Stimulated activated CD4-positive, alpha-beta T cell treated with anti-CD3 and anti-CD28 coated beads, Interleukin-12 subunit alpha, Interleukin-12 subunit beta, amount 100 ng/mL, for 24 hours (primary cell): Measurements from ENCODE around the gene MIGA2.
"Not testable (repeated sequence)": the region's sequence is repeated elsewhere in the genome, so short reads cannot be mapped to it uniquely, and the experiment has no call there.

ENCODE experiments used
- DNase-seq, 2 experiments: peaks; one replicate each; pipeline ENCODE4 v3.0.0-alpha.2; 2020; ENCODE audit warnings: low read depth in 2 of 2

Gene MIGA2, protein sequence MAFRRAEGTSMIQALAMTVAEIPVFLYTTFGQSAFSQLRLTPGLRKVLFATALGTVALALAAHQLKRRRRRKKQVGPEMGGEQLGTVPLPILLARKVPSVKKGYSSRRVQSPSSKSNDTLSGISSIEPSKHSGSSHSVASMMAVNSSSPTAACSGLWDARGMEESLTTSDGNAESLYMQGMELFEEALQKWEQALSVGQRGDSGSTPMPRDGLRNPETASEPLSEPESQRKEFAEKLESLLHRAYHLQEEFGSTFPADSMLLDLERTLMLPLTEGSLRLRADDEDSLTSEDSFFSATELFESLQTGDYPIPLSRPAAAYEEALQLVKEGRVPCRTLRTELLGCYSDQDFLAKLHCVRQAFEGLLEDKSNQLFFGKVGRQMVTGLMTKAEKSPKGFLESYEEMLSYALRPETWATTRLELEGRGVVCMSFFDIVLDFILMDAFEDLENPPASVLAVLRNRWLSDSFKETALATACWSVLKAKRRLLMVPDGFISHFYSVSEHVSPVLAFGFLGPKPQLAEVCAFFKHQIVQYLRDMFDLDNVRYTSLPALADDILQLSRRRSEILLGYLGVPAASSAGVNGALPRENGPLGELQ

GRCh38 chr9:129036241-129036922 is at the start of gene MIGA2:
Gene MIGA2 (plus strand): TSS chr9:129036626. CDS start chr9:129040595, 3,969 bp downstream.
- peak; percentile 83 to 93 for DNase-seq

GRCh38 chr9:128986671-128987070 is 49.8 kb upstream of the MIGA2 start:
- no peak for DNase-seq

DNA sequence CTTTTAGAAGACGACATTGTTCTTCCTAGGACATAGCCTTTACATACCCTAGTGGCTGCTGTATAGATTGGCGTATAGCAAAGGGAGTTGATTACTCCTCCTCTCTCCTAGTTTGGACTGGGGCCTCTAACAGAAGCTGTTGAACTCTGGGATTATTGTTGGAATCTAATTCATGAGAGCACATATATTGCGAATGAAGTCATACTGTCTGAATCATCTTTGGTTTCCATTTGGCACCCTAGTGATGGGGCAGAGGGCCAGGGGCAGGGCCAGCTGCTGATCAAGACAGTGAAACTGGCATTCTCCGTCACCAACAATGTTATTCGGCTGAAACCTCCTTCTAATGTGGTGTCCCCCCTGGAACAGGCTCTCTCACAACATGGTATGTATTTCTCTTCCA is 48.6 kb upstream of the MIGA2 start:
- DNase-seq = no peak

DNA sequence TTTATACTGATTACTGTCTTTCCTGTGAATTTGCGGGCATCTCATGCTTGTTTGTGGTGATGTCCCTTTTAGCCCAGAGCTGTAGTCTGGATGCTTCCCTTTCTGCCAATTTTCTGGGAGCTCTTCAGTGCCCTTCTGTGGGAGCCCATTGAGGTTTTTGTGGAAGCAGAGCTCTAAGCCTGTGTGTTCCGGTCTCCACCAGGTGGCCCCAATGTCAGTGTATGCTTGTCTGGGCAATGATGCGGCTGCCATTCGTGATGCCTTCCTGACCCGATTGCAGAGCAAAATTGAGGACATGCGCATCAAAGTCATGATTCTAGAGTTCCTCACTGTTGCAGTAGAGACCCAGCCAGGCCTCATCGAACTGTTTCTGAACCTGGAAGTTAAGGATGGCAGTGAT is 43.4 kb upstream of the MIGA2 start:
- DNase-seq = no peak

- no peak for DNase-seq
Measured at GRCh38 chr9:128995791-128996190, 40.6 kb upstream of the MIGA2 start.

DNA sequence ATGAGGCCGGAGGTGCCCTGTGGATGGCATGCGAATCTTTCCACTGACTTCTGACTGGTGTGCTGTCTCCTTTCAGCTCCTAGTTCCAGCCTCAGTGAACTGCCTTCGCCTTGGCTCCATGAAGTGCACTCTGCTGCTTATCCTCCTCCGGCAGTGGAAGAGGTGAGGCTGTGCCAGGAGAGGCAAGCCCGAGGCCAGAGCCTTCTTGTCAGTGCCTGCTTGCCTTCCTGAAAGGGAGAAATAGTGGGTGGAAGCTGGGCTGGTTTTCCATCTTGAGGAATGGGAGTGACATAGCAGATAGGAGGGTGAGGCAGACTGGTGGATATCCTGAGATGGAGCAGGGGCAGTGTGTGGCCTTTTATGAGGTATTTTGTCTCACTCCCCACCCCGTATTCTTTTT is 38.0 kb upstream of the MIGA2 start:
- no peak for DNase-seq

- no peak for DNase-seq
Measured at GRCh38 chr9:128999581-129000206, 36.7 kb upstream of the MIGA2 start.

- DNase-seq = no peak
Measured at GRCh38 chr9:129001504-129002325, 34.7 kb upstream of the MIGA2 start.

DNA sequence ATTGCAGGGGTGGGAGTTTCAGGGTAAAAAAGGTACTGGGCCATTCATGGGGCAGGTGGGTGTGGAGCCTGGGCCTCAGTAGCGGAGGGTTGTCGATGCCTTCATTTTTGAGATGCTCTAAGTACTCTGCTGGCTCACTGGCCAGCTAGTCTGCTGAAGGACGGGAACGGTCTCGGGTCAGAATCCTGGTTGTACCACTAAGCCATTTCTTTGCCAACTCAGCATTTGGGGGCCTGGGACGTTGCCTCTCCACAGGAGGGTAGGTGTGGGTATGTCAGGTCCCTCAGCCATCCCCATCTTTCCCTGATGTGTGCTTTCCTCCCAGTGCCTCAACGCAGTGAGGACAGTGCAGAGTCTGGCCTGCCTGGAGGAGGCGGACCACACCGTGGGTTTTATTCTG is 33.4 kb upstream of the MIGA2 start:
- DNase-seq = no peak

GRCh38 chr9:129004173-129004572 is 32.3 kb upstream of the MIGA2 start:
- not testable (repeated sequence) for DNase-seq

DNA sequence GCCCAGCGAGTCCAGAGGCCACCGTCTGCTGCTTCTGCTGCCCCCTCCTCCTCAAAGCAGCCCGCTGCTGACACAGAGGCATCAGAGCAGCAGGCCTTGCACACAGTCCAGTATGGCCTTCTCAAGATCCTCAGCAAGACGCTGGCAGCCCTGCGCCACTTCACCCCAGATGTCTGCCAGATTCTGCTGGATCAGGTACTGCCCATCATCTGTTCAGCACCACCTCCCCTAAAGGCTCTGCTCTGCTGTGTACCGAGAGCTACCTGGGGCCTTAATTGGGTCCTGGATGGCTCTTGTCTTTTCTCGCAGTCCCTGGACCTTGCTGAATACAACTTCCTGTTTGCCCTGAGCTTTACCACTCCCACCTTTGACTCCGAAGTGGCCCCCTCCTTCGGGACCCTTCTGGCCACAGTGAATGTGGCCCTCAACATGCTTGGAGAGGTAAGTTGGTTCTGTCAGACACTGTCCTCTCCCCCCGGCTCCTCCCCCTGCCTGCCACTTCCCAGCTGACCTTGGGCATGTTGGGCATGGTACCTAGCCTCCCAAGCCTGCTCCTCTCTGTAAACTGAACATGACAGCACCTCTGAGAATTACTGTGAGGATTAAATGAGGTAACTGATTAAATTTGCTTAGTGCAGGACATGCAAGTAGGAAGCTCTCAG is 31.0 kb upstream of the MIGA2 start:
- DNase-seq = no peak

- peak in 1 of 2 experiments; percentile 35 for DNase-seq
Measured at GRCh38 chr9:129006328-129007034, 29.9 kb upstream of the MIGA2 start.

DNA sequence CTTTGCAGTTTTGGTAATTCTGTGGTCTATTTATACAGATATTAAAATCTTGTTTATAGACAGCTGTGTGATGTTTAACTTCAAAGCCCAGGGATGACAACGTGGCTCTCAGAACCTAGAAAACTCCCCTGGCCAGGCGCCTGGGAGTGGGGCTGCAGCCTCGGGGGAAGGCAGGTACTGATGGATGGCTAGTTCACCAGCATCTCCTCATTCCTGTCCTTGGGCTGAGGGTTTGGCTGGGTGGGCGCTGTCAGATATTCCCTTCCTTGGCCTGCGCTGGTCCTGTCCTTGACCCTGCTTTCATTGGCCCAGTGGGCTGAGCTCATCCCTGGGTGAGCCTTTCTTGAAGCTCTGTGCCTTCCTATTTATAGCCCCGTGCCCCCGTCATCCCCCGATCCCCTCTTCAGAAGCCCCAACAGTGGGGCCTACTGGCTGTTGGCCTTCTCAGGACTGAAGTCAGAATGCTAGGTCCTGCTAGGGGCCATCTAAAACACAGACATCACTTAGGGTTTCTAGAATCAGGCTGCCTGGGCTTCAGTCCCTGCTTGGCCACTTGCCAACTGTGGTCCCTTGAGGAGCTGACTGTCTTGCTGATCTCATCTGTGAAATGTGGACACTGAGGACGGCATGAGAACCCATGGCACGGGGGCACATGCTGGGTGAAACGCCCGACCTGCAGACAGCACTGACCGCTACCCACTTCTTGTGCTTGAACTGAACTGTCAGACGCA is 29.2 kb upstream of the MIGA2 start:
- no peak for DNase-seq

GRCh38 chr9:129007766-129008468 is 28.5 kb upstream of the MIGA2 start:
- DNase-seq = no peak

DNA sequence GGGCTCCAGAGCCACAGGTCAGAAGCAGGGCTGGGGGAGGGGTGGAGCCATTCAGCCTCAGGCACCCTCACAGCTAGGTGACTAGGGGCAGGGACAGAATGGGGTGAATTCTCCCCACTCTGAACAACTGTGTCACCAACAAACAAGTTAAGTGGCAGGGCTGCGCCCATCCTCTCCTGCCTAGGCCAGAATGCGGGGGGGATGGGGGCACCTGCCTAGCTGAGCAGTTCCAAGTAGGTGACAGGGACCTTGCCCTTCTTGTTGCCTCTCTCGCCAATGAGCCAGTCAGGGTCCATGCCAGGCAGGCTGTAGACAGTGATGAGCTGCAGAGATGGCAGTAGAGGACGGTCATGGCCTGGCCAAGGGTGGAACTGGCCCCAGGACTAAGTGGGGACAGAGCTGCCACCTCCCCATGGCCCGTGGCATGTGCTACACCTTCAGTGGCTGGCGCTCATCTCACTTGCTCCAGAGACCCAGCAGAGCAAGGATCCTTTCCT is 27.9 kb upstream of the MIGA2 start:
- no peak for DNase-seq

GRCh38 chr9:129008986-129009583 is 27.3 kb upstream of the MIGA2 start:
- no peak for DNase-seq

DNA sequence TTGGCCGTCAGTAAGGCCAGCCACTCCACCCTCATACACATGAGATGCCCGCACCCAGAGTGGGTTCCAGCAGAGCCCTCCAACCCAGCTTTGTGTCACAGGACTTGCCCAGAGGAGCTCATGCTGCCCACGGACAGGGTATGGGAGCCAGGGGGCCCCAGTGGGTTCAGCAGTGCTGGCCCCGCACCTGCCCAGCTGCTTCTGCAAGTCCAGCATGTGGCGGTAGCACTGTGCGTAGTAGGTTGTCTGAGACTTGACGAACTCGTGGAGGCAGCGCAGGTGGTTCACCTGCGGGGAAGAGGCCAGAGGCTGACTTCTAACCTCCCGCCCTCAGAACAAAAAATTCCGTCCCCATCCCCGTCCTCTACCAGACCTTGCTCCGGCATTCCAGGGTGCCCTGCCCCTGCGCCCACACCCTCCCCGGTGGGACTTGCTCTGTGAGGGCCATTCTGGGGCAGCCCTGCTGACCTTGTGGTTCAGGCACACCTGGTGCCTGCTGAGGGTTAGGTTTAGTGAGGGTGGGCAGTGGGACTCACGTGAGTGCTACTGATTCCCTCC is 26.8 kb upstream of the MIGA2 start:
- DNase-seq = no peak
